ENCODE data around the gene DDAH2.

The DDAH2 gene

GRCh38 chr6:31765910-31766794, 37.1 kb upstream of the DDAH2 start:
- peaks cover 21% of the 10 kb centered on the region for H3K4me1 Mint-ChIP-seq (ENCODE audit: low read depth)
- no peak overlapping the region for H3K4me3 Mint-ChIP-seq
- H3K9me3 Mint-ChIP-seq, result no peaks in the 10 kb centered on the region
- H3K36me3 Mint-ChIP-seq (ENCODE audit: low read depth), result peaks cover 12% of the 10 kb centered on the region
- no peaks in the 10 kb centered on the region for H3K27me3 Mint-ChIP-seq (ENCODE audit: low read depth)
- no peak overlapping the region for H3K27ac Mint-ChIP-seq

- Mint-ChIP-seq H3K27me3 (ENCODE audit: low read depth) (no peaks in the 10 kb centered on the region), H3K9me3 (no peaks in the 10 kb centered on the region), H3K4me3 (no peak overlapping the region), H3K36me3 (ENCODE audit: low read depth) (peaks cover 12% of the 10 kb centered on the region), H3K4me1 (ENCODE audit: low read depth) (peaks cover 22% of the 10 kb centered on the region), H3K27ac (no peak overlapping the region)
These were observed 36.4 kb upstream of the DDAH2 start for GRCh38 chr6:31765559-31765909.

- Mint-ChIP-seq H3K9me3 (no peaks in the 10 kb centered on the region), H3K36me3 (ENCODE audit: low read depth) (peaks cover 16% of the 10 kb centered on the region), H3K27ac (peak overlapping the region; percentile 14), H3K4me1 (ENCODE audit: low read depth) (peaks cover 20% of the 10 kb centered on the region), H3K4me3 (no peak overlapping the region), H3K27me3 (ENCODE audit: low read depth) (no peaks in the 10 kb centered on the region)
These were observed 35.1 kb upstream of the DDAH2 start for GRCh38 chr6:31764198-31764597.

- Mint-ChIP-seq H3K4me1 (ENCODE audit: low read depth) (peaks cover 21% of the 10 kb centered on the region), H3K27ac (peak overlapping the region; percentile 73), H3K9me3 (no peaks in the 10 kb centered on the region), H3K36me3 (ENCODE audit: low read depth) (peaks cover 18% of the 10 kb centered on the region), H3K27me3 (ENCODE audit: low read depth) (no peaks in the 10 kb centered on the region), H3K4me3 (no peak overlapping the region)
These were observed 34.5 kb upstream of the DDAH2 start for GRCh38 chr6:31763619-31763940.

GRCh38 chr6:31762878-31763618, 33.9 kb upstream of the DDAH2 start:
- H3K9me3 Mint-ChIP-seq, result no peaks in the 10 kb centered on the region
- H3K4me1 Mint-ChIP-seq (ENCODE audit: low read depth), result peaks cover 21% of the 10 kb centered on the region
- H3K27me3 Mint-ChIP-seq (ENCODE audit: low read depth), result no peaks in the 10 kb centered on the region
- H3K36me3 Mint-ChIP-seq (ENCODE audit: low read depth), result peaks cover 19% of the 10 kb centered on the region
- no peak overlapping the region for H3K4me3 Mint-ChIP-seq
- H3K27ac Mint-ChIP-seq, result peak overlapping the region; percentile 73

GRCh38 chr6:31762356-31762755, 33.3 kb upstream of the DDAH2 start, which contains the start of gene SAPCD1:
Gene SAPCD1 (plus strand): TSS chr6:31762656. CDS start chr6:31763055, 399 bp downstream.
- Mint-ChIP-seq H3K9me3 (no peaks in the 10 kb centered on the region), H3K4me1 (ENCODE audit: low read depth) (peaks cover 21% of the 10 kb centered on the region), H3K27me3 (ENCODE audit: low read depth) (no peaks in the 10 kb centered on the region), H3K4me3 (no peak within 1 kb of the TSS), H3K36me3 (ENCODE audit: low read depth) (peaks cover 19% of the 10 kb centered on the region), H3K27ac (peak within 1 kb of the TSS; percentile 73)

- Mint-ChIP-seq H3K36me3 (ENCODE audit: low read depth) (peaks cover 19% of the 10 kb centered on the region), H3K9me3 (no peaks in the 10 kb centered on the region), H3K27ac (no peak overlapping the region), H3K4me3 (no peak overlapping the region), H3K27me3 (ENCODE audit: low read depth) (no peaks in the 10 kb centered on the region), H3K4me1 (ENCODE audit: low read depth) (peaks cover 21% of the 10 kb centered on the region)
These were observed 32.2 kb upstream of the DDAH2 start for GRCh38 chr6:31761343-31761742.

GRCh38 chr6:31760790-31761189, 31.7 kb upstream of the DDAH2 start:
- H3K27ac Mint-ChIP-seq, result no peak overlapping the region
- H3K27me3 Mint-ChIP-seq (ENCODE audit: low read depth), result no peaks in the 10 kb centered on the region
- H3K4me1 Mint-ChIP-seq (ENCODE audit: low read depth), result peaks cover 21% of the 10 kb centered on the region
- no peaks in the 10 kb centered on the region for H3K9me3 Mint-ChIP-seq
- no peak overlapping the region for H3K4me3 Mint-ChIP-seq
- H3K36me3 Mint-ChIP-seq (ENCODE audit: low read depth), result peaks cover 19% of the 10 kb centered on the region

GRCh38 chr6:31758281-31758680, 29.2 kb upstream of the DDAH2 start:
- Mint-ChIP-seq H3K36me3 (ENCODE audit: low read depth) (peaks cover 16% of the 10 kb centered on the region), H3K4me1 (ENCODE audit: low read depth) (peaks cover 9% of the 10 kb centered on the region), H3K27ac (no peak overlapping the region), H3K27me3 (ENCODE audit: low read depth) (no peaks in the 10 kb centered on the region), H3K4me3 (no peak overlapping the region), H3K9me3 (no peaks in the 10 kb centered on the region)

GRCh38 chr6:31752739-31753319, 23.7 kb upstream of the DDAH2 start:
- H3K4me1 Mint-ChIP-seq (ENCODE audit: low read depth), result peaks cover 2% of the 10 kb centered on the region
- no peaks in the 10 kb centered on the region for H3K27me3 Mint-ChIP-seq (ENCODE audit: low read depth)
- peaks cover 8% of the 10 kb centered on the region for H3K36me3 Mint-ChIP-seq (ENCODE audit: low read depth)
- H3K9me3 Mint-ChIP-seq, result no peaks in the 10 kb centered on the region
- no peak overlapping the region for H3K27ac Mint-ChIP-seq
- H3K4me3 Mint-ChIP-seq, result no peak overlapping the region

GRCh38 chr6:31750411-31751022, 21.4 kb upstream of the DDAH2 start:
- Mint-ChIP-seq H3K27me3 (ENCODE audit: low read depth) (no peaks in the 10 kb centered on the region), H3K27ac (no peak overlapping the region), H3K4me3 (no peak overlapping the region), H3K9me3 (no peaks in the 10 kb centered on the region), H3K36me3 (ENCODE audit: low read depth) (peaks cover 11% of the 10 kb centered on the region), H3K4me1 (ENCODE audit: low read depth) (peaks cover 2% of the 10 kb centered on the region)

GRCh38 chr6:31749301-31750036, 20.4 kb upstream of the DDAH2 start:
- no peak overlapping the region for H3K27ac Mint-ChIP-seq
- H3K4me3 Mint-ChIP-seq, result no peak overlapping the region
- H3K36me3 Mint-ChIP-seq (ENCODE audit: low read depth), result peaks cover 16% of the 10 kb centered on the region
- H3K4me1 Mint-ChIP-seq (ENCODE audit: low read depth), result peaks cover 5% of the 10 kb centered on the region
- no peaks in the 10 kb centered on the region for H3K9me3 Mint-ChIP-seq
- H3K27me3 Mint-ChIP-seq (ENCODE audit: low read depth), result no peaks in the 10 kb centered on the region

- H3K4me3 Mint-ChIP-seq, result no peak overlapping the region
- H3K36me3 Mint-ChIP-seq (ENCODE audit: low read depth), result peaks cover 29% of the 10 kb centered on the region
- H3K4me1 Mint-ChIP-seq (ENCODE audit: low read depth), result peaks cover 28% of the 10 kb centered on the region
- no peaks in the 10 kb centered on the region for H3K9me3 Mint-ChIP-seq
- H3K27ac Mint-ChIP-seq, result no peak overlapping the region
- no peaks in the 10 kb centered on the region for H3K27me3 Mint-ChIP-seq (ENCODE audit: low read depth)
These were observed 15.3 kb upstream of the DDAH2 start for GRCh38 chr6:31744422-31744821.

GRCh38 chr6:31742894-31743293, 13.8 kb upstream of the DDAH2 start:
- H3K36me3 Mint-ChIP-seq (ENCODE audit: low read depth), result peaks cover 27% of the 10 kb centered on the region
- H3K4me3 Mint-ChIP-seq, result no peak overlapping the region
- no peaks in the 10 kb centered on the region for H3K27me3 Mint-ChIP-seq (ENCODE audit: low read depth)
- H3K9me3 Mint-ChIP-seq, result no peaks in the 10 kb centered on the region
- no peak overlapping the region for H3K27ac Mint-ChIP-seq
- H3K4me1 Mint-ChIP-seq (ENCODE audit: low read depth), result peaks cover 43% of the 10 kb centered on the region
